Endodermal cell (in vitro differentiated cells): ENCODE results near the gene CRYGN. TPM values are rescaled to one million over a fixed set of nuclear protein-coding genes. Genes with fewer than 3 reads are reported as not detected.

Source experiments
- DNase-seq: peaks from one replicate; pipeline ENCODE4 v3.0.0-alpha.2; 2017
- H3K27ac ChIP-seq: 2 replicates; pipeline ENCODE4 v1.5.1; 2013; ENCODE audit warnings: mild to moderate bottlenecking, low read depth, low read length, moderate library complexity
- H3K27me3 ChIP-seq: 2 replicates; pipeline ENCODE4 v1.6.1; 2013; ENCODE audit warnings: mild to moderate bottlenecking, low read length, moderate library complexity; ENCODE audit not compliant: insufficient read depth, control insufficient read depth, poor library complexity, severe bottlenecking
- H3K36me3 ChIP-seq: 2 replicates; pipeline ENCODE4 v1.7.0; 2013; ENCODE audit warnings: mild to moderate bottlenecking, low read length, moderate library complexity; ENCODE audit not compliant: control insufficient read depth, insufficient read depth
- H3K4me1 ChIP-seq: one replicate; pipeline ENCODE4 v1.7.0; 2013; ENCODE audit warnings: low read length; ENCODE audit not compliant: control insufficient read depth, insufficient read depth
- H3K4me3 ChIP-seq: 2 replicates; pipeline ENCODE4 v1.5.1; 2013; ENCODE audit warnings: mild to moderate bottlenecking, low read length, moderate library complexity
- H3K9ac ChIP-seq: 2 replicates; pipeline ENCODE4 v1.6.1; 2013; ENCODE audit warnings: mild to moderate bottlenecking, low read length, moderate library complexity; ENCODE audit not compliant: poor library complexity, severe bottlenecking; ENCODE audit errors: extremely low read depth
- H3K9me3 ChIP-seq: 2 replicates; pipeline ENCODE4 v1.6.1; 2013; ENCODE audit warnings: mild to moderate bottlenecking, low read length, moderate library complexity; ENCODE audit not compliant: control insufficient read depth
- H3K27ac Mint-ChIP-seq: 2 replicates; pipeline ENCODE4 v1.8.0; 2020; ENCODE audit warnings: mixed read lengths
- H3K27me3 Mint-ChIP-seq: 2 replicates; pipeline ENCODE4 v1.8.0; 2021; ENCODE audit warnings: mild to moderate bottlenecking, mixed read lengths; ENCODE audit not compliant: insufficient read depth
- H3K36me3 Mint-ChIP-seq: 2 replicates; pipeline ENCODE4 v1.8.0; 2020; ENCODE audit warnings: low read depth, mixed read lengths
- H3K4me1 Mint-ChIP-seq: 2 replicates; pipeline ENCODE4 v1.8.0; 2020; ENCODE audit warnings: mixed read lengths
- H3K4me3 Mint-ChIP-seq: 2 replicates; pipeline ENCODE4 v1.8.0; 2020; ENCODE audit warnings: mild to moderate bottlenecking, moderate library complexity, mixed read lengths
- H3K9me3 Mint-ChIP-seq: 2 replicates; pipeline ENCODE4 v1.8.0; 2020; ENCODE audit warnings: mild to moderate bottlenecking, mixed read lengths
- CTCF ChIP-seq: fragments of 200-600 bp; sonication (generic); conservative IDR thresholded peaks from 2 replicates; pipeline ENCODE4 v1.5.0; 2021; ENCODE audit warnings: antibody characterized with exemption, mild to moderate bottlenecking
- WGBS, 2 experiments: methylation state at CpG; one replicate each; pipeline versions ENCODE4 v1.1.5 to v1.1.7; 2013; ENCODE audit warnings: missing lambda C conversion rate in 2 of 2, mixed read lengths in 1 of 2; ENCODE audit not compliant: insufficient coverage in 1 of 2, insufficient read length in 1 of 2; 5-methylcytosine and 5-hydroxymethylcytosine counted together
- total RNA-seq, 2 donors: library from RNA; stranded (reverse); fragmentation: NEBNext Ultra II Directional in 1 of 2; extraction: Animal tissue kit (Norgen Biotek cat#: 25700) in 1 of 2; gene quantifications; 2 replicates in 1 of 2; 3 replicates in 1 of 2; pipeline ENCODE4 v1.2.1, GENCODE V29; 2021

The CRYGN gene
- total RNA-seq, 2 donors from 2014 or later, result 2.3 to 4.4 TPM

GRCh38 chr7:151437866-151438516, 1.9 kb downstream of the CRYGN start:
- no peak overlapping the region for H3K27ac ChIP-seq
- Mint-ChIP-seq H3K27me3 (peaks cover 4% of the 10 kb centered on the region), H3K27ac (no peak overlapping the region), H3K4me3 (no peak overlapping the region), H3K9me3 (no peaks in the 10 kb centered on the region), H3K36me3 (peaks cover 2% of the 10 kb centered on the region), H3K4me1 (peaks cover 15% of the 10 kb centered on the region)
- H3K9me3 ChIP-seq, result peaks cover 5% of the 10 kb centered on the region
- no peaks in the 10 kb centered on the region for H3K27me3 ChIP-seq
- no peak for DNase-seq
- WGBS, 2 experiments, result 89 to 91% methylated on average over 18 to 23 of the region's 23 CpGs
- no peak for TF ChIP-seq CTCF
- no peak overlapping the region for H3K4me3 ChIP-seq
- no peak overlapping the region for H3K9ac ChIP-seq
- H3K36me3 ChIP-seq, result no peaks in the 10 kb centered on the region
- H3K4me1 ChIP-seq, result no peaks in the 10 kb centered on the region

GRCh38 chr7:151437159-151437553, 2.8 kb downstream of the CRYGN start:
- Mint-ChIP-seq H3K4me3 (no peak overlapping the region), H3K27ac (no peak overlapping the region), H3K27me3 (peaks cover 4% of the 10 kb centered on the region), H3K4me1 (peaks cover 15% of the 10 kb centered on the region), H3K9me3 (no peaks in the 10 kb centered on the region), H3K36me3 (peaks cover 2% of the 10 kb centered on the region)
- Histone ChIP-seq H3K9ac (no peak overlapping the region), H3K9me3 (peaks cover 5% of the 10 kb centered on the region), H3K27me3 (no peaks in the 10 kb centered on the region), H3K4me3 (no peak overlapping the region), H3K36me3 (no peaks in the 10 kb centered on the region), H3K27ac (no peak overlapping the region), H3K4me1 (no peaks in the 10 kb centered on the region)
- WGBS, 2 experiments, result 85 to 94% methylated on average over 13 of the region's 13 CpGs
- DNase-seq, result no peak
- TF ChIP-seq CTCF, result no peak

- DNase-seq, result no peak
- Histone ChIP-seq H3K9me3 (peaks cover 5% of the 10 kb centered on the region), H3K27ac (no peak overlapping the region), H3K36me3 (no peaks in the 10 kb centered on the region), H3K4me1 (no peaks in the 10 kb centered on the region), H3K4me3 (no peak overlapping the region), H3K9ac (no peak overlapping the region), H3K27me3 (no peaks in the 10 kb centered on the region)
- 89 to 93% methylated on average over 9 of the region's 9 CpGs for WGBS, 2 experiments
- Mint-ChIP-seq H3K9me3 (no peaks in the 10 kb centered on the region), H3K36me3 (peaks cover 2% of the 10 kb centered on the region), H3K4me1 (peaks cover 15% of the 10 kb centered on the region), H3K27me3 (peaks cover 4% of the 10 kb centered on the region), H3K27ac (no peak overlapping the region), H3K4me3 (no peak overlapping the region)
- TF ChIP-seq CTCF, result no peak
These were observed 3.3 kb downstream of the CRYGN start for GRCh38 chr7:151436446-151437158.
